Ammon's horn (tissue), 1 donor: ENCODE data around the gene ADAM30.

Source experiments
- DNase-seq: peaks from one replicate; pipeline ENCODE4 v3.0.0-alpha.2; 2016; ENCODE audit warnings: low spot score

The ADAM30 gene

DNA sequence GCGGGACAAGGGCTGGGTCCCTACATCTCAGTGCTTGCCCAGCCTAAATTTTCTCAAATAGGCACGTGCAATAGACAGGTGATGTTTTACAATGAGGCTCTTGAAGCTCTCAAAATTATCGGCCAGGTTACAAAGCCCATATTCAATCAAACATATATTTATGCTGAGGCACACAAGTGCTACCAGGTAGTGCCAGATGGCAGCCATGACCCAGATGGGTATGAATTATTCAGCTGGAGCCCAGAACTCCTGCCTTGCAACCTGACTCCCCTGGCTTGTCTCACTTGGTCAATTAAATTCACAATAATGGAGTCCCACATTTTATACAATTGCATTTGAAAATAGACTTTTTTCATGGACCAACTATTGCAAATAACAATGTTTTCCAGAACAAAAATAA, 12.3 kb upstream of the ADAM30 start:
- DNase-seq = no peak

DNA sequence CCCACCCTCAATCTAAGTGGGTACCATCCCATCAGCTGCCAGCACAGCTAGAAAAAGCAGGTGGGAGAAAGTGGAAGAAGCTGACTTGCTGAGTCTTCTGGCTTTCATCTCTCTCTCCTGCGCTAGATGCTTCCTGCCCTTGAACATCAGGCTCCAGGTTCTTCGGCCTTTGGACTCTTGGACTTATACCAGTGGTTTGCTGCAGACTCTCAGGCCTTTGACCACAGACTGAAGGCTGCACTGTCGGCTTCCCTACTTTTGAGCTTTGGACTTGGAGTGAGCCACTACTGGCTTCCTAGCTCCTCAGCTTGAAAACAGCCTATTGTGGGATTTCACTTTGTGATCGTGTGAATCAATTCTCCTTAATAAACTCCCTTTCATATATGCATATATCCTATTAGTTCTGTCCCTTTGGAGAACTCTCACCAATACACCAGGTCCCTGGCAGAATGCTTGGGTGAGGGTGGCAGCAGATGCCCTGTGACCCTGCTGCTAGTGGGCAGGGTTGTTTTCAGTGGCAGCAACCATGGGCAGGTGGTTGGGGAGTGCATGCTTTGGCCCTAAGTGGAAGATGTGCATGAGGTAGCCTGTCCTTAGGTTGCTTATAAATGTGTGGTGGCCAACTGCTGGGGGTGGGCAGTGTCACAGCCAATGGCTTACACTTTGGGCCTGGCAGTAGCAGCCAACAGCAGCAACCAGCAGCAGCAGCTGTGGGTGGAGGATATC, 10.8 kb upstream of the ADAM30 start:
- DNase-seq = no peak

DNA sequence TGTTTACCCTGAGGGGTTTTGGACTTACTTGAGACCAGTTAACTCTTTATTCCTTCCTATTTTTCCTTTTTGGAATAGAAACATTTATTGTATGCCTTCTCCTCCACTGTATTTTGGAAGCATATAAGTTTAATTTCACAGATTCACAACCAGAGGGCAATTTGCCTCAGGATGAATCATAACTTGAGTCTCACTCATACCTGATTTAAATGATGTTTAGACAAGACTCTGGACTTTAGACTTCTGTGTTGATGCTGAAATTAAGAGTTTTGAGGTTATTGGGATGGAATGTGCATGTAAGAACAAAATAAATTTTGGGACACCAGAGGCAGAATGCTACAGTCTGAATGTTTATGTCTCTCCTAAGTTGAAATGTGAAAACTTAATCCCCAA, 7.1 kb upstream of the ADAM30 start:
- no peak for DNase-seq

DNA sequence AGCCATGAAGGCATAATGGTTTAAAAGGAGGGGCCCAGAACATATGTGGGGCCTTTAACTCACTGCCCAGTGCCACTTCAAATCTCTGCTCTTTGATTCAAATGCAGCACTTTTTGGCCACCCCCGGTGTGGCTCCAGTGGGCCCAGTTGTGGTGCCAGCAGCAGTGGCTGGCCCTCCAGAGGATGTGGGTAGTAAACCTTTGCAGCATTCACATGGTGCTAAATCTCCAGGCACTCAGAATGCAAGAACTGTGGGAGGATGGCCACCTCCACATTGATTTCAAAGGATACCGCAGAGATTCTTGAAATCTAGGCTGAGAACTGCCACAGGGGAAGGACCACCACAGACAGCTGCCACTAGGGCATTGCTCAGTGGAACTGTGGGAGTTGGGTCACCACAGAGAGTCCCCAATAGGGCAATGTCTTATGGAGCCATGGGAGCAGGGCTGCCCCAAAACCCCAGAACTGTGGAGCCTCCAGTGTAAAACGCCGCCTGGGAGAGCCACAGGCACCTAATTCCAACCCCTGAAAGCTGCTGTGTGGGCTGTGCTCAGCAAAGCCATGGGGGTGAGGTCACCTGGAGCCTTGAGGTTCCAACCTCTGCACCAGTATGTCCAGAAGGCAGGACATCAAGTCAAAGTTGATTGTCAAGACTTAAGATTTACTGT, 6.6 kb upstream of the ADAM30 start:
- DNase-seq = no peak

DNA sequence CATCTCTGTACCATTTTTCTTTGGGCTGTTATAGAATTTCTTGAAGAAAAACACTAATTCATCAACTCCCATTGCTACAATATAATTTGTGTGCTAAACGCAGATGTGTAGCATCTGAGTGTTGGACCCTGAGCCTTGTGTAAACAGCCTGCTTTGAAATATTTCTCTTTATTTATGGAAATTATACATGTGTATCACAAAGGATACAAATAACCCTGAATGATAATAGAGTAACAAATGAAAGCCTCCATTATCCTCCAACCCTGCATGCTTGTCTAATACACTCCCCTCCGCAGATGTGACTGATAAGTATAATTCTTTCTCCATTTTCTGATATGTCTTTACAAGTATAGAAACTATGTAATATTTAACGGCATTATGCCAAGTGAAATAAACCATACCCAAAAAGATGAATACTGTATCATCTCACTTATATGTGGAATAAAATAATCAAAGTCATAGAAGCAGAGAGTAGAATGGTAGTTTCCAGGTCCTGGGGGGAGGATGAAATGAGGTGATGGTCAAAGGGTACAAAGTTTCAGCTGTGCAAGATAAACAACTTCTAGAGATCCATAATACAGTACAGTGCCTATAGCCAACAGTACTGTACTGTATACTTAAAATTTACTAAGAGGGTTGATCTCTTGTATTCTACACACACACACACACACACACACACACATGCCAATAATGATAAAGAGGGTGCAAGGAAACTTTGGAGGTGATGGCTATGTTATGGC, 2.8 kb upstream of the ADAM30 start:
- DNase-seq = no peak

DNA sequence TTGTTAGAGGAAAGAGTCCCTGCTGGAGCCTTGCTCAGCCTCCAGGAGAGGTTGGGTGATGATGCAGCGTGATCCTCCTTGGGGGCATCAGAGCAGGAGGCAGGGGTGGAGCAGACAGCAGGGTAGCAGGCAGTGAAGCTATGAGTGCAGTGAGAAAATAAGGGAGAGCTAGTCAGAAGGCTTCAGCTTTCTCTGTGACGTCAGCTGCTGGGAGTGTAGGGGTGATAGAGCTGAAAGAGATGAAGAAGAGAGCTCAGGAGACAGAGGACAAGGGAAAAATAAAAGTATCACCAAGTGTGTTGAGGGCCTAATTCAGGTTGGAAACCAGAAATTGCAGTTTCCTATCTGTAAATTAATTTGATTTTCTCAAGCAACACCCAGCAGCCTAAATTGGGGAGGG, 2.2 kb upstream of the ADAM30 start:
- DNase-seq = no peak

DNA sequence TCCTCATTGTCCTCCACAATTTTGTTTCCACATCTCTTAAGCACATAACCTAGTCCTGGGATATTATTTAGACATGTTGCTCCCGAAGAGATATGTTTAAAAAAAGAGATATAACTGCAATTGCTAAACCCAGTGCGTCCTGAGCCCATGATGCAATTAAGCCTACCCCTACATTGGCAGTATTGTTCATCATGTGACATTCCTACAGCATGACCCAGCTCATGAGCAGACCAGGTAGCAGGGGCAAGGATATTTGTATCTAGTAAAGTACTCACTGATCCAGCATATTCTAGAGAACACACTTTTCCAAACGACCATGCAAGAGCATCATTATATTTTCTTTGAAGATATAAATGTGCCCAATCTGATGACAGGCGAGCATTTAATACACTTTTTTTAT, 1.2 kb downstream of the ADAM30 start:
- no peak for DNase-seq

DNA sequence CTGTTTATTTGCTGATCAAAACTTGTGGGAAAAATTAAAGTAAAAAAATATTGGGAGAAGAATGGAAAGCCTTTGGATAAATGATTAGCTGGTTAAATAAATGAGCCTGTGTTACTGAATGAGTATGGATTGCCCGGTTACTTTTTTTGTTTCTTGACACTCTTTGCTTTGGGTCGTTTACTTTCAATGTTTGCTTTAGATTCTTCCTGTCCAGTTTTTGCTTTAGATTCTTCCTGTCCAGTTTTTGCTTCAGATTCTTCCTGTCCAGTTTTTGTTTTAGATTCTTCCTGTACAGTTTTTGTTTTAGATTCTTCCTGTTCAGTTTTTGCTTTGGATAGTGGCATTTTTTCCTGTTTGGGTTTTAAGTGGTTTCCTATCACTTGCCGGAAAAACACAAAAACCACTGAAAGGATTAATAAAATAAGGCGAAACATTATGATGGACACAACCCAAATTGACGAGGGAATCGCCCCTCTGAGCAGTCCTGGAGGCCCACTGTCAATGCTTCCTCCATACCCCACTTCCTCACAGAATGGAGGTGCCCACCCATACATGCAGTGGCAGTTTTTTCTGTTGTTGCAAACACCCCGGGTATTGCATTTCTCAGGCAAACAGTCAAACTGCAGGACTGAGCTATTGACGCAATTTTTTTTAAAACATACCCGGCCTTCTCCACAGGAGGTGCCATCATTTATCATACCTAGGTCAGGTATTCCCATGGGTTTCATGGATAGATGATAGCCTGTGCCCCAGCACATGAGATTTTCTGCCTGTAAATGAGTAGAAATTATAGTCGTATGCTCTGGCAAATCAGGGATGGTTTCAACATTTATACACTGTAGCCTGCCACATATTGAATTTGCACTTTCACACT, 2.3 kb downstream of the ADAM30 start:
- no peak for DNase-seq

DNA sequence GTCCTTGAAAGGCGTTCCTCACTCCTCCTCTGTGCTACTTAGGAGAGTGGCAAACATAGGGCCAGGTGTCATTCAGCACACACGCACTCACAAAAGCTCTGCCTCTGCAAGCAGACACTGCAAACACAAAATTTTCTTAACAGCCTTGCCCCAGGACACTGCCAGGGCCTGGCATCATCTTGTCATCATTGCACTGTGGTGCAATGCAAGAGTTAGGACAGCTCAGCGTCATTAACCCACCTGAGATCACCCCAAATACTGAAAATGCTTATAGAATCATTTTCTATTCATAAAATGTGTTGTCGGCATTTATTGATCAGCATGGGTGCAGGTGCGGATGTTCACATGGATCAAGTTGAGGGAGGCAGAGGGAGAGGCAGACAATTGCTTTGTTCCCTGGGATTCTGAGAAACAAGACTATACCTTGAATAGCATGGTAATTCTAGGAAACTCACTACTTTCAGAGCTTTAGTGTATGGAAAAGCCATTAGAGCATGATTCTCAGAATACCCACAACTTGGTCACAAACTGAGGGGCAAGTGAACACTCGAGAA, 3.0 kb downstream of the ADAM30 start:
- DNase-seq = no peak

DNA sequence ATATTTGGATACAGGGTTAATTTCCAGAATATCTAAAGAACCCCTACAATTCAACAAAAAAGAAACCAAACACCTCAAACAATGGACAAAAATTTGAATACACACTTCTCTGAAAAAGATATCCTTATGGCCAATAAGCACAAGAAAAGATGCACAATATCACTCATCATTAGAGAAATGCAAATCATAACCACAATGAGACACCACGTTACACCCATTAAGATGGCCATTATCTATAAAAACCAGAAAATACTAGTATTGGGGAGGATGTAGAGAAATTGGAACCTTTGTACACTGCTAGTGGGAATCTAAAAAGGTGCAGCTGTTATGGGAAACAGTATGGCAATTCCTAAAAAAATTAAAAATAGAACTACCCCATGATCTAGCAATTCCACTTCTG, 4.9 kb downstream of the ADAM30 start:
- DNase-seq = no peak

DNA sequence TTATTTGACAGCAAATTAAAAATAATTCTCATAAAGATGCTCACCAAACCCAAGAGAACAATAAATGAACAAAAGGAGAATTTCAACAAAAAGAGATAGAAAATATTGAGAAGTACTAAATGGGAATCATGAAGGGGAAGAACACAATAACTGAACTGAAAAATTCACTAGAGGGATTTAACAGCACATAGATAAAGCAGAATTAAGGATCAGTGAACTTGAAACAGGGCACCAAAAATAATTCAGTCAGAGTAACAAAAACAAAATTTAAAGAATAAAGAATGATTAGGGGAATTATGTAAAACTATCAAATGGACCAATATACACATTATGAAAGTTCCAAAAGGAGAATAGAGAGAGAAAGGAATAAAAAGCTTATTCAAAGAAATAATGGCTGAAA, 7.8 kb downstream of the ADAM30 start:
- DNase-seq = no peak

DNA sequence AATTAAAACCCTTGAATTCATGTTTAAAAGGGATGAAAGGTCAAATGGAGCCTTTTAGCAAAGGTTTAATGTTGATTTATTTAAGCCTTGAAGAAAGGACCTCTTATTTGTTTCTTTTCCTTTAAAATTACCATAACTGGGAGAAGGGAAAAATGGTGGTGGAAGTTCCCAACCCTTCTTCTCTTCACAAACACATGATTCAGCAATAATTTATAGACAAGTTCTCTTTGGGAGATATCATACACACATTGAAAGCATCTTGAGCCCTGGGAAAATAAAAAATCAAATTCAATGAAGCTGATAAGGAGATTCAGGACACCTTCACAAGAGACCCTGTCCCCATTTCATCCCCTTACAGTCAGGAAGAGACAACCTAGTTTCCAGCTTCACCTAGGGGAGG, 8.9 kb downstream of the ADAM30 start:
- no peak for DNase-seq

DNA sequence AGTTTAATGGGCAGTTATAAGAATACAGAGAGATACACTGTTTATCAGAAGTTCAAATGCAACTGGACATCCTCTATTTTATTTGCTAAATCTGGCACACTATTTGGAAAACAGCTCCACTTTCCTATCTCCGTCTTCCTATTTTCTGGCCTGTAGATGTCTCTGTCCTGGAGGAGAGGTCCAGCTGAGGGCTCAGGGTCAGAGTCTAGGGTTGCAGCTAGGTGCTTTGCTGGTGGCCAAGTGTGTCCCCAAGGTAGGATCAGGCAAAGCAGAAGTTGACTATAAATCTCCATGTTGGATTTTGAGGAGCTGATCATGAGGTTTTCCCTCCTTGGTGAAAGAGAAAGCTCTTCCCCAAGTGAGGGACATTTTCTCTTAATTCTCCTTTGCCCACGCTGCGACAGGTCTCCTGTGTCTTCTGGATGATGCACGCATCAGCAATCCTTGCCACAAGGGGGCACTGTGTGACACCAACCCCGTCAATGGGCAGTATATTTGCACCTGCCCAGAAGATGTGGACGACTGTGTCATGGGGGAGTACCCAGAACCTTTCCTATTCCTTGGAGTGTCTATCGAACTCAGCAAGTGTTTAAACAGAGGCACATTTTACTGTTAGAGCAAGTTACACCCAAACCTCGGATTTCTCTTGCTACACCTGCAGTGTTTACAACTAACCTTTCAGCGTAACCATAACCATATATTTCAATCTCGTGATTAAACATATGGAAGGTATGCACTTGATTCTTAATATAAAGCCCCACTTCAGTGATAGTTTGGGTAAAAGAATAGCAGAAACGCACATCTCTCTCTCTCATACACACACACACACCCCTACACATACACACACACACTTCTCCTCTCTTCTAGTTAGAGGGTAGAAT, 10.2 kb downstream of the ADAM30 start:
- DNase-seq = peak; percentile 18

DNA sequence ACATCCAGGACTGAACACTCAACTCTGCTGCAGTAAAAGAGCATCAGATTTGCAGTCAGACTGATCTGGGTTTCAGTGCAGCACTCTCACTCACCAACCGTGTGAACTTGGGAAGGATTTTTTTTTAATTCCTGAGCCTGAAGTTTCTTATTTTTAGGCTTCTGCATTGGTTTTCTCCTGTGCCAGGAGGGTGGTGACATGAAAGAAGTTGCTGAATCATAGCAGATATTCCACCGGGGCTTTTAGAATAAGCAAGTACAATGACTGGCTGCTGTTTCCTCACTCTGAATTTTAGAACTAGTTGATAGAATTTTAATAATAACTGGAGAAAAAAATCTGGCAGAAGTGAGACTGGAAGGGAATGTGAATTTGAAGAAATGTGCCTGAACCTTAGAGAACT, 11.6 kb downstream of the ADAM30 start:
- no peak for DNase-seq

DNA sequence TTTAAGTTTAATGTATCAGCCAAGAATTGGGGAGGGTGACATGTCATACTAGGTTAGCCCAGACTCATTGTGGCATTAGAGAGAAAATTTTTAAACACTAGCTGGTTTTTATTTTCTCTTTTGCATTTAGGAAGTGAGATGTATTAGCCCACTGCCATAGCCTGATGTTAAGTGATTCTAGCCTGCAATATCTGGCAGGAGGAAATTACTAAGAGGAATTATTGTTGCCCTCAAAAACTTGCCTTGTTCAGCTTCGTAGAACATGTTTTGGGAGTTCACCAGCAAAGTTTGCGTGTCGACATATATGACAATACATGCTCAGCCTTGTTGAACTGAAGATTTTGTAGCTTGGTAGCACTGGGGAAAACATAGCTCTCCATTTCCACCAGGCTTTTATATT, 12.5 kb downstream of the ADAM30 start:
- DNase-seq = no peak

DNA sequence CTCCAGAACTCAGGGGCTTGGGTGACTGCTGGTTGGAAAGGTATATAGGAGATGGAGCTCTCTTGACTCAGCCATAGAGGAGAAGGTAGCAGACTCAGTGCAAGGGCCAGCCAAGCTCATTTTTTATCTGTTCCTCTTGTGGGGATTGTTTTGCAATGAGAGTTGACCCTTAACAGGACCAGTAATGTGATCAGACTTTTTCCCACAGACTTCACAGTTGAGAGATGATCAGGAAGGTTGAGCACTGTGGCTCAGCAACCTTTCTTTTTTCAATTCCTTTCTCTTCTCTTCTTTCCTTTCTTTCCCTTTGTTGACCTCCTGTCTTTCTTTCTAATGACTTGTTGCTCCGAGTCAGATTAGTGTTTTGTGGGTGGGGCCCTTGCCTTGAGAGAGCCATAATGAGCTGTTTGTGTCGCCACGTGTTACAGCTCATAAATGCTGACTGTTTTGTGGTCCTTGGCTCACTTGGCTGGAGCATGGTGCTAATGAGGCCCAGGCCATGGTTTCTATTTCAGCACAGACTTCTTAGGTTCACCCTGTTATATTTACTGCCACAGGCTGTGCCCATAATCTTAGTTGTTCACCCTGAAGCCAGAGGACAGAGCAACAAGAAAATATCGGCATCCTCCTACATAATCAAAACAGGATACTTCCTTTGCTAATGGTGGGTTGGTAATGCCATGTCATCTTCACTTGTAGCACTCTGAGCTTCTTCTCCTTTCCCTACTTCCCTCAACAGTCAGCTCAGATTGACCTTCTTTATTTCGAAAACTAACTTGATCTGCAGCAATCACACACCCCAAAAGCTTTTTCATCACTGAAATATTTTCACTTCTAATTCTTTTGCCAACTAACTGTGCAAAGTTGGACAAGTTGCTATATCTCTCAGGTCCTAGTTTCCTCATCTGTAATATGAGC, 13.9 kb downstream of the ADAM30 start:
- no peak for DNase-seq

DNA sequence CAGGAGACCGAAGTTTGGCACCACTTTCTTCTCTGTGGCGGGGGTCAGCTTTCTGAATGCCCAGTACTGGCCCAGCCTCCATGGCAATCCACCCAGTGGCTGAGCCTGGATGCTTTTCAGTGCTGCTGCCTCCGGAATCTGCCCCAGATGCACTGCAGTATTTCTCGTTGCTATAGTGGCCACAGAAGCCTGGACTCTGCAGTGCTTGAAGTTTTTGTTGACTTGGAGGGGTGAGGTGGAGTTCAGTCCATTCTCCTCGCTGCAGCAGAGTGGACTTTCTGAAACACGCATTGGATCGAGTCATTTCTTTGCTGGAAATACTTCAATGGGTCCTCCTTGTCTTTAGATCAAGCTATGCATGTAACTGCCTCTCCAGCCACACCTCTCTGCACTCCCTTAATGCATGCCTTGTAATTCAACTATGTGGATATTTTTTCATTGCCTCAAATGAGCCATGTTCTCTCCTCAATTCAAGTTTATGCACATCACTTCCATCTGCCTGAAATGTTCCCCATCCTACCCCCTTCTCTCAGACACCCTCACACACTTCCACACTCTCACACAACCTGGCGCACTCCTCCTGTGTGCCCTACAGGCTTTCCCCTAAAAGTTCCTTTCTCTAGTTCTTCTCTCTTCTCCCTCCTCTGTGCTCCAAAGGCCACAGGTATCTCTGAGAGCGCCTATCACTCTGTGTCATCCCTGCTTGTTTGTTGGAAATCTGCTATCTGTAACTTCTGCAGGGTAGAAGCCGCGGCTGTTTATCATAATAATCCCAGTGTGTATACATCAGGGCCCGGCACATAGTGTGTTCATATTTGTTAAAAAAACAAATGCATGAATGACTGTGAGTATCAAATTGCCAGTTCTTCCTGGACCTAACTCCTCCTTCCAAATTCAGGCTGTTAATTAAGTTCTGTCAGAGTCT, 16.5 kb downstream of the ADAM30 start:
- DNase-seq = peak; percentile 12

DNA sequence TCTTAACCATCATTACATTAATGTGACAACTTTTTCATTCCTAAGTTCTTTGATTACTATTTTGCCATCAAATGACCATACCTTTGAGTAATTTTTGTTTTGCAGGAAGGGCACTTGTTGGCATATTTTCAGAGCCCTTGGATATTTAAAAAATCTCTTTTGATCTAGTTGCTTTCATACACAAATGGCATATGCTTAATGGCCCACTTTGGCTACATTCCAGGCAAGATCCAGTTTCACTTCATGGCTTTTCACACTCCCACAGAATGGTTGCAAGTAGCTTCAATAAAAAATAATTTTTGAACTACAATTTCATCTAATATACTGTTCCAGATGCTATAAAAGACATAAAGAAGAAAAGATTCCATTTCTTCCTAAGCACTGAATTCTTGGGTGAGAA, 18.1 kb downstream of the ADAM30 start:
- DNase-seq = no peak

DNA sequence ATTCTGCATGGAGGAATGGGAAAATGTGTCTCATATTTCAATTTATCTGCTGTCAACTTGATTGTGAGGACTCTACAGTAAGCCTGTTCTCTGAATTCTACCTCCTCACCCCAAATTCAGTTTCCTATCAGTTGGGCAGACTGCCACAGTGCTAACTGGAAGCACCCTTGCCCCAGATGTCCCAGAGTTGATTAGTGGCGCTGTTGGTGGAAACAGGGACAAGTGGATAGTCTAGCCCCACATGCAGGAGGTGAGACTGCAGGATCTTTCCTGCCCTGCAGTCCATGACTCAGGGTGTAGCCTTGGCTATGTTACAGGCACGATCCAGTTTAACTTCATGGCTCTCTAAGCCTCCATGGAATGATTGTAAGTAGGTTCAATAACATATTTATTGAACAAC, 22.1 kb downstream of the ADAM30 start:
- DNase-seq = no peak
